ENCODE results near the gene SMAD3.
A peak's percentile ranks its signal among the peaks of the same experiment; 100 is the strongest.
"Not testable (repeated sequence)": the region's sequence is repeated elsewhere in the genome, so short reads cannot be mapped to it uniquely, and the experiment has no call there.

SMAD3 gene

GRCh38 chr15:67065531-67066005, at the start of gene SMAD3:
TSS of gene SMAD3 (plus strand) at chr15:67065602. CDS start at chr15:67066155, 553 bp downstream.
- DNase-seq, result peak; percentile 50

GRCh38 chr15:67017311-67017710, 48.1 kb upstream of the SMAD3 start:
- no peak for DNase-seq

GRCh38 chr15:67018026-67018425, 47.4 kb upstream of the SMAD3 start:
- DNase-seq, result no peak

- DNase-seq, result no peak
Measured at GRCh38 chr15:67018441-67018840, 47.0 kb upstream of the SMAD3 start.

- no peak for DNase-seq
Measured at GRCh38 chr15:67019069-67019468, 46.3 kb upstream of the SMAD3 start.

GRCh38 chr15:67019884-67020520, 45.4 kb upstream of the SMAD3 start:
- no peak for DNase-seq

GRCh38 chr15:67020668-67021067, 44.7 kb upstream of the SMAD3 start:
- DNase-seq, result not testable (repeated sequence)

- no peak for DNase-seq
Measured at GRCh38 chr15:67021455-67021854, 43.9 kb upstream of the SMAD3 start.

- DNase-seq, result no peak
Measured at GRCh38 chr15:67022587-67023105, 42.8 kb upstream of the SMAD3 start.

GRCh38 chr15:67023517-67024313, 41.7 kb upstream of the SMAD3 start:
- DNase-seq, result no peak

GRCh38 chr15:67024314-67024997, 40.9 kb upstream of the SMAD3 start:
- DNase-seq, result no peak

GRCh38 chr15:67024998-67025368, 40.4 kb upstream of the SMAD3 start:
- DNase-seq, result no peak

- DNase-seq, result no peak
Measured at GRCh38 chr15:67025719-67026609, 39.4 kb upstream of the SMAD3 start.

- DNase-seq, result no peak
Measured at GRCh38 chr15:67026610-67026967, 38.8 kb upstream of the SMAD3 start.

- DNase-seq, result not testable (repeated sequence)
Measured at GRCh38 chr15:67028440-67028839, 37.0 kb upstream of the SMAD3 start.

- DNase-seq, result no peak
Measured at GRCh38 chr15:67030036-67030762, 35.2 kb upstream of the SMAD3 start.

GRCh38 chr15:67031331-67031730, 34.1 kb upstream of the SMAD3 start:
- no peak for DNase-seq

- DNase-seq, result no peak
Measured at GRCh38 chr15:67032608-67033007, 32.8 kb upstream of the SMAD3 start.

GRCh38 chr15:67033012-67033411, 32.4 kb upstream of the SMAD3 start:
- no peak for DNase-seq

- no peak for DNase-seq
Measured at GRCh38 chr15:67033571-67034044, 31.8 kb upstream of the SMAD3 start.

GRCh38 chr15:67035886-67036285, 29.5 kb upstream of the SMAD3 start:
- no peak for DNase-seq

Measured in activated T-cell treated with anti-CD3 and anti-CD28 coated beads for 4 hours (primary cell).